HepG2 (cell line): ENCODE results near the gene PLEKHM2. TPM values are rescaled to one million over a fixed set of nuclear protein-coding genes. Genes with fewer than 3 reads are reported as not detected.
A peak's percentile ranks its signal among the peaks of the same experiment; 100 is the strongest.

Source experiments
- ARID3A ChIP-seq: IDR thresholded peaks from 2 replicates; pipeline ENCODE4 v1.6.1; 2012; ENCODE audit warnings: low read depth, low read length, improper control_type of control experiment
- ATF1 ChIP-seq: IDR thresholded peaks from 2 replicates; pipeline ENCODE4 v1.6.1; 2016; ENCODE audit warnings: mild to moderate bottlenecking, control low read depth
- FOXO1 ChIP-seq: sonication (generic); formaldehyde crosslinking; IDR thresholded peaks from 2 replicates; pipeline ENCODE4 v1.4.0; 2020; ENCODE audit warnings: missing genetic modification reagents
- HES4 ChIP-seq: sonication (generic); formaldehyde crosslinking; IDR thresholded peaks from 2 replicates; pipeline ENCODE4 v1.9.0; 2021; ENCODE audit warnings: mild to moderate bottlenecking, missing genetic modification reagents, borderline replicate concordance
- ISL2 ChIP-seq: sonication (generic); formaldehyde crosslinking; IDR thresholded peaks from 2 replicates; pipeline ENCODE4 v1.5.0; 2020; ENCODE audit warnings: missing genetic modification reagents
- NCOA2 ChIP-seq: sonication (generic); formaldehyde crosslinking; IDR thresholded peaks from 2 replicates; pipeline ENCODE4 v1.8.0; 2022; ENCODE audit warnings: inconsistent platforms
- NFIC ChIP-seq: IDR thresholded peaks from 2 replicates; pipeline ENCODE4 v1.6.1; 2012; ENCODE audit warnings: mild to moderate bottlenecking, low read length, inconsistent platforms
- NFYC ChIP-seq: IDR thresholded peaks from 2 replicates; pipeline ENCODE4 v1.6.1; 2016; ENCODE audit warnings: missing genetic modification reagents, missing compliant biosample characterization
- NR2F1 ChIP-seq, 2 experiments: fragments of 450-650 bp in 1 of 2; formaldehyde crosslinking in 1 of 2; IDR thresholded peaks; 2 replicates each; pipeline versions ENCODE4 v1.5.0 to v1.6.1; 2016 to 2020; ENCODE audit warnings: mild to moderate bottlenecking in 1 of 2, missing compliant biosample characterization in 1 of 2, missing genetic modification reagents in 1 of 2, moderate library complexity in 1 of 2
- RBAK ChIP-seq: sonication (generic); formaldehyde crosslinking; IDR thresholded peaks from 2 replicates; pipeline ENCODE4 v1.5.1; 2020; ENCODE audit warnings: mild to moderate bottlenecking, missing genetic modification reagents
- RFX1 ChIP-seq: fragments of 450-650 bp; IDR thresholded peaks from 2 replicates; pipeline ENCODE4 v1.6.1; 2017
- RXRB ChIP-seq: IDR thresholded peaks from 2 replicates; pipeline ENCODE4 v1.6.1; 2016; ENCODE audit warnings: borderline replicate concordance, missing genetic modification reagents, missing compliant biosample characterization
- ZBTB3 ChIP-seq: sonication (generic); formaldehyde crosslinking; IDR thresholded peaks from 2 replicates; pipeline ENCODE4 v1.4.0; 2020; ENCODE audit warnings: low read depth, mild to moderate bottlenecking, moderate library complexity, missing genetic modification reagents, borderline replicate concordance
- ZNF12 ChIP-seq: sonication (generic); formaldehyde crosslinking; IDR thresholded peaks from 2 replicates; pipeline ENCODE4 v1.5.0; 2020; ENCODE audit warnings: missing genetic modification reagents
- ZNF251 ChIP-seq: sonication (generic); formaldehyde crosslinking; IDR thresholded peaks from 2 replicates; pipeline ENCODE4 v1.9.0; 2021; ENCODE audit warnings: mild to moderate bottlenecking, missing genetic modification reagents
- ZNF468 ChIP-seq: sonication (generic); formaldehyde crosslinking; IDR thresholded peaks from 2 replicates; pipeline ENCODE4 v1.8.0; 2022; ENCODE audit warnings: mild to moderate bottlenecking, moderate library complexity, missing genetic modification reagents
- ZNF549 ChIP-seq: sonication (generic); formaldehyde crosslinking; IDR thresholded peaks from 2 replicates; pipeline ENCODE4 v1.5.0; 2020; ENCODE audit warnings: missing genetic modification reagents
- polyA plus RNA-seq, 8 experiments: library from polyadenylated mRNA; depleted of rRNA in 3 of 8; stranded (reverse) in 7 of 8; unstranded in 1 of 8; fragments of >200 nt; fragmentation: Illumina TruSeq in 4 of 8; extraction: Trizol in 4 of 8; gene quantifications; 2 replicates each; pipeline versions ENCODE4 v1.2.1 to v1.2.3, GENCODE V29; 2011 to 2016; ENCODE audit warnings: low read depth in 4 of 8, missing spikeins in 1 of 8, mixed read lengths in 1 of 8; ENCODE audit not compliant: insufficient read depth in 1 of 8
- total RNA-seq, 5 experiments: library from RNA; depleted of rRNA; stranded (reverse); fragments of >200 nt; fragmentation: Illumina TruSeq; extraction: Trizol; gene quantifications; 2 replicates each; pipeline ENCODE4 v1.2.3, GENCODE V29; 2016; ENCODE audit warnings: low read depth in 1 of 5
- TF ChIP-seq, protein P1 (sequence below): sonication (generic); formaldehyde crosslinking; IDR thresholded peaks from 2 replicates; pipeline ENCODE4 v1.4.0; 2020; ENCODE audit warnings: missing genetic modification reagents, mild to moderate bottlenecking, borderline replicate concordance
- TF ChIP-seq, protein P2 (sequence below): sonication (generic); formaldehyde crosslinking; IDR thresholded peaks from 2 replicates; pipeline ENCODE4 v1.5.1; 2020; ENCODE audit warnings: mild to moderate bottlenecking, missing genetic modification reagents, borderline replicate concordance
- TF ChIP-seq, protein P3 (sequence below): sonication (generic); formaldehyde crosslinking; IDR thresholded peaks from 2 replicates; pipeline ENCODE4 v1.4.0; 2020; ENCODE audit warnings: low read depth, mild to moderate bottlenecking, missing genetic modification reagents

PLEKHM2 gene
- total and polyA plus RNA-seq, 2 of the 13 experiments (the other 11 are each of a cell fraction or from before 2014, with no cell fraction given): 16.5 to 27.3 TPM

DNA sequence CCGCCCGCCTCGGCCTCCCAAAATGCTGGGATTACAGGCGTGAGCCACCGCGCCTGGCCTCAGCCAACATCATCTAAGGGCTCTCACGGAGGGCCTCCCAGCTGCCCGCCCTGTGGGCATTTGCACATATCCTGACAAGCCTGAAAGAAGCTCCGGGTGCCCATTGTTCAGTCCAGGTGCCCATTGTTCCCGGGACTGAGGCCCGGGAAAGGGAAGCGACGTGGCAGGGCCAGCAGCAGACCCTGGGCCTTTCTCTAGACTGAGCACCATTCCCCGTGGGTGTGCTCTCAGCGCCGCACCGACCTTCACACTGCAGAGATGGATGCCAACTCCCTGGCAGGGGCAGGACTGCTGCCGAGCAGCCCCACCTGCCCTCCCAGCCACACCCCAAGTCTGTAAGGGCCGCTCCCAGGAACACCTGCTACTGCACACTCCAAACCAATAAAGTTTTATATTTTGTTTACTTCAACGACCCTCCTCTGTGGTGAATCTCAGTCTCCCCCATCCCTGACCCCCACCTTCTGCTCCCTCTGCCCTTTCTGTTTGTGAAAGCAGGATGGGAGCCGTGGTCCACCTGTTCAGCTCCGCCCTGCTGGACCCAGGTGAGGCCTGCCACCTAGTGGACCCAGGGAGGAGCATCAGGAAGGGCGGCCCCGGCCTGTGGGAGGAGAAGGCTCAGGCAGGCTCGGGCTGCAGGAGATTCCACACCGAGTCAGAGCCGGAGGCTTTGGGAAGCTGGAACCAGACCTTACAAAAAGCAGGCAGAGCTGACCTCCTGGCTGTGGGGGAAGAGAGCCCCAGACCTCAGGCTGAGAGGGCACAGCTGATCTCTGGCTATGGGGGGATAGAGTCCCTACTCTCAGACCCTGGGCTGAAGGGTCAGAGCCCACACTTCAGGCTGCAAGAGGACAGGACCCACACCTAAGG lies 57.1 kb downstream of the PLEKHM2 start (continued):
- TF ChIP-seq ZNF549 (CRISPR knock-in tag) (no peak), NFIC (no peak), ZNF468 (CRISPR knock-in tag) (no peak), FOXO1 (CRISPR knock-in tag) (peak; percentile 63; the same call in 1 of the 2 replicates), ZNF12 (CRISPR knock-in tag) (no peak), NFYC (CRISPR knock-in tag) (no peak), NCOA2 (peak; percentile 31; the same call in 1 of the 2 replicates), ARID3A (no peak), ZNF251 (CRISPR knock-in tag) (no peak), ZBTB3 (CRISPR knock-in tag) (no peak), RFX1 (no peak), ISL2 (CRISPR knock-in tag) (no peak), NR2F1 (CRISPR knock-in tag; IDR thresholded peaks at IDR 0.05) (no peak), HES4 (CRISPR knock-in tag) (no peak), ATF1 (no peak), RBAK (CRISPR knock-in tag) (no peak), RXRB (CRISPR knock-in tag) (peak; percentile 49; the same call in 1 of the 2 replicates)
- TF ChIP-seq, protein P1, sequence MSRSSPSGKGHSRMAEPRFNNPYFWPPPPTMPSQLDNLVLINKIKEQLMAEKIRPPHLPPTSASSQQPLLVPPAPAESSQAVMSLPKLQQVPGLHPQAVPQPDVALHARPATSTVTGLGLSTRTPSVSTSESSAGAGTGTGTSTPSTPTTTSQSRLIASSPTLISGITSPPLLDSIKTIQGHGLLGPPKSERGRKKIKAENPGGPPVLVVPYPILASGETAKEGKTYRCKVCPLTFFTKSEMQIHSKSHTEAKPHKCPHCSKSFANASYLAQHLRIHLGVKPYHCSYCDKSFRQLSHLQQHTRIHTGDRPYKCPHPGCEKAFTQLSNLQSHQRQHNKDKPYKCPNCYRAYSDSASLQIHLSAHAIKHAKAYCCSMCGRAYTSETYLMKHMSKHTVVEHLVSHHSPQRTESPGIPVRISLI (CRISPR knock-in tag): no peak
- TF ChIP-seq, protein P2, sequence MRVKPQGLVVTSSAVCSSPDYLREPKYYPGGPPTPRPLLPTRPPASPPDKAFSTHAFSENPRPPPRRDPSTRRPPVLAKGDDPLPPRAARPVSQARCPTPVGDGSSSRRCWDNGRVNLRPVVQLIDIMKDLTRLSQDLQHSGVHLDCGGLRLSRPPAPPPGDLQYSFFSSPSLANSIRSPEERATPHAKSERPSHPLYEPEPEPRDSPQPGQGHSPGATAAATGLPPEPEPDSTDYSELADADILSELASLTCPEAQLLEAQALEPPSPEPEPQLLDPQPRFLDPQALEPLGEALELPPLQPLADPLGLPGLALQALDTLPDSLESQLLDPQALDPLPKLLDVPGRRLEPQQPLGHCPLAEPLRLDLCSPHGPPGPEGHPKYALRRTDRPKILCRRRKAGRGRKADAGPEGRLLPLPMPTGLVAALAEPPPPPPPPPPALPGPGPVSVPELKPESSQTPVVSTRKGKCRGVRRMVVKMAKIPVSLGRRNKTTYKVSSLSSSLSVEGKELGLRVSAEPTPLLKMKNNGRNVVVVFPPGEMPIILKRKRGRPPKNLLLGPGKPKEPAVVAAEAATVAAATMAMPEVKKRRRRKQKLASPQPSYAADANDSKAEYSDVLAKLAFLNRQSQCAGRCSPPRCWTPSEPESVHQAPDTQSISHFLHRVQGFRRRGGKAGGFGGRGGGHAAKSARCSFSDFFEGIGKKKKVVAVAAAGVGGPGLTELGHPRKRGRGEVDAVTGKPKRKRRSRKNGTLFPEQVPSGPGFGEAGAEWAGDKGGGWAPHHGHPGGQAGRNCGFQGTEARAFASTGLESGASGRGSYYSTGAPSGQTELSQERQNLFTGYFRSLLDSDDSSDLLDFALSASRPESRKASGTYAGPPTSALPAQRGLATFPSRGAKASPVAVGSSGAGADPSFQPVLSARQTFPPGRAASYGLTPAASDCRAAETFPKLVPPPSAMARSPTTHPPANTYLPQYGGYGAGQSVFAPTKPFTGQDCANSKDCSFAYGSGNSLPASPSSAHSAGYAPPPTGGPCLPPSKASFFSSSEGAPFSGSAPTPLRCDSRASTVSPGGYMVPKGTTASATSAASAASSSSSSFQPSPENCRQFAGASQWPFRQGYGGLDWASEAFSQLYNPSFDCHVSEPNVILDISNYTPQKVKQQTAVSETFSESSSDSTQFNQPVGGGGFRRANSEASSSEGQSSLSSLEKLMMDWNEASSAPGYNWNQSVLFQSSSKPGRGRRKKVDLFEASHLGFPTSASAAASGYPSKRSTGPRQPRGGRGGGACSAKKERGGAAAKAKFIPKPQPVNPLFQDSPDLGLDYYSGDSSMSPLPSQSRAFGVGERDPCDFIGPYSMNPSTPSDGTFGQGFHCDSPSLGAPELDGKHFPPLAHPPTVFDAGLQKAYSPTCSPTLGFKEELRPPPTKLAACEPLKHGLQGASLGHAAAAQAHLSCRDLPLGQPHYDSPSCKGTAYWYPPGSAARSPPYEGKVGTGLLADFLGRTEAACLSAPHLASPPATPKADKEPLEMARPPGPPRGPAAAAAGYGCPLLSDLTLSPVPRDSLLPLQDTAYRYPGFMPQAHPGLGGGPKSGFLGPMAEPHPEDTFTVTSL (CRISPR knock-in tag): no peak
- TF ChIP-seq, protein P3, sequence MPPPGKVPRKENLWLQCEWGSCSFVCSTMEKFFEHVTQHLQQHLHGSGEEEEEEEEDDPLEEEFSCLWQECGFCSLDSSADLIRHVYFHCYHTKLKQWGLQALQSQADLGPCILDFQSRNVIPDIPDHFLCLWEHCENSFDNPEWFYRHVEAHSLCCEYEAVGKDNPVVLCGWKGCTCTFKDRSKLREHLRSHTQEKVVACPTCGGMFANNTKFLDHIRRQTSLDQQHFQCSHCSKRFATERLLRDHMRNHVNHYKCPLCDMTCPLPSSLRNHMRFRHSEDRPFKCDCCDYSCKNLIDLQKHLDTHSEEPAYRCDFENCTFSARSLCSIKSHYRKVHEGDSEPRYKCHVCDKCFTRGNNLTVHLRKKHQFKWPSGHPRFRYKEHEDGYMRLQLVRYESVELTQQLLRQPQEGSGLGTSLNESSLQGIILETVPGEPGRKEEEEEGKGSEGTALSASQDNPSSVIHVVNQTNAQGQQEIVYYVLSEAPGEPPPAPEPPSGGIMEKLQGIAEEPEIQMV (CRISPR knock-in tag): no peak; the same call in 1 of the 2 replicates
